ENCODE results near the gene FUS. TPM values are rescaled to one million over a fixed set of nuclear protein-coding genes. Genes with fewer than 3 reads are reported as not detected.

FUS gene
- total and polyA plus RNA-seq, 2 donors (not counting 3 experiments of a cell fraction or from before 2014, with no cell fraction given) = 307 to 569 TPM

GRCh38 chr16:31201582-31202413 is 21.9 kb downstream of the FUS start:
- H3K27ac ChIP-seq (ENCODE audit: insufficient read depth, low read depth, low read length) = no peak overlapping the region
- no peaks in the 10 kb centered on the region for H3K27me3 ChIP-seq (ENCODE audit: control insufficient read depth in 2 of 2, insufficient read depth in 2 of 2, low read length in 2 of 2)
- intact Hi-C loops (cut with micrococcal nuclease) (loop anchor here (2.0 to 5.0 kb wide), 4 partner anchors 181 to 667 kb away; partner anchors contain the start of genes ARMC5 and ZNF843), dilution Hi-C loops (cut with MboI; ENCODE audit: extremely low pct_ligation_motif_present, low sequenced_read_pairs) (no loop called here)
- ChIA-PET POLR2A (interaction anchor here (0.8 to 1.5 kb wide), 4 partner anchors 10 to 60 kb away, joined by 3 to 5 read pairs (median 4); partner anchors contain the start of genes FUS and PYDC1), CTCF (interaction anchor here (0.9 to 2.7 kb wide), 5 partner anchors 9 to 241 kb away, joined by 3 to 20 read pairs (median 6); partner anchors contain the start of genes TRIM72 and ZNF843)
- no peaks in the 10 kb centered on the region for H3K36me3 ChIP-seq (ENCODE audit: control insufficient read depth in 2 of 2, extremely low read depth in 1 of 2, insufficient read depth in 2 of 2, low read length in 2 of 2)
- H3K4me1 ChIP-seq (ENCODE audit: control insufficient read depth, extremely low read depth, insufficient read depth, low read length) = peaks cover 4% of the 10 kb centered on the region
- no peaks in the 10 kb centered on the region for H3K9me1 ChIP-seq (replicated peaks; ENCODE audit: control insufficient read depth, extremely low read depth, insufficient read depth, low read length)
- H3K79me2 ChIP-seq (ENCODE audit: control insufficient read depth, insufficient read depth, low read length) = no peaks in the 10 kb centered on the region
- peak overlapping the region; percentile 26 to 62 (median 36) for H3K4me3 ChIP-seq (replicated peaks in 1 of 3; ENCODE audit: insufficient read depth in 1 of 3, low read depth in 1 of 3, low read length in 3 of 3)
- no peaks in the 10 kb centered on the region for H4K20me1 ChIP-seq (replicated peaks; ENCODE audit: control insufficient read depth, extremely low read depth, insufficient read depth, low read length)
- H3K4me2 ChIP-seq (ENCODE audit: insufficient read depth, low read length) = peak overlapping the region; percentile 56
- DNase-seq (ENCODE audit: low read depth, low spot score) (no peak), FAIRE-seq (no peak)
- H3K9ac ChIP-seq (replicated peaks; ENCODE audit: extremely low read depth, insufficient read depth, low read length) = peak overlapping the region; percentile 19
- peak overlapping the region; percentile 84 for H2AFZ ChIP-seq (ENCODE audit: low read depth, low read length)
- TF ChIP-seq POLR2AphosphoS5 (IDR thresholded peaks at IDR 0.05; ENCODE audit: insufficient read depth, low read depth, low read length) (peak; percentile 23), POLR2A (IDR thresholded peaks at IDR 0.05; ENCODE audit: low read depth, low read length) (peak; percentile 57)
- TF ChIP-seq, protein P1, sequence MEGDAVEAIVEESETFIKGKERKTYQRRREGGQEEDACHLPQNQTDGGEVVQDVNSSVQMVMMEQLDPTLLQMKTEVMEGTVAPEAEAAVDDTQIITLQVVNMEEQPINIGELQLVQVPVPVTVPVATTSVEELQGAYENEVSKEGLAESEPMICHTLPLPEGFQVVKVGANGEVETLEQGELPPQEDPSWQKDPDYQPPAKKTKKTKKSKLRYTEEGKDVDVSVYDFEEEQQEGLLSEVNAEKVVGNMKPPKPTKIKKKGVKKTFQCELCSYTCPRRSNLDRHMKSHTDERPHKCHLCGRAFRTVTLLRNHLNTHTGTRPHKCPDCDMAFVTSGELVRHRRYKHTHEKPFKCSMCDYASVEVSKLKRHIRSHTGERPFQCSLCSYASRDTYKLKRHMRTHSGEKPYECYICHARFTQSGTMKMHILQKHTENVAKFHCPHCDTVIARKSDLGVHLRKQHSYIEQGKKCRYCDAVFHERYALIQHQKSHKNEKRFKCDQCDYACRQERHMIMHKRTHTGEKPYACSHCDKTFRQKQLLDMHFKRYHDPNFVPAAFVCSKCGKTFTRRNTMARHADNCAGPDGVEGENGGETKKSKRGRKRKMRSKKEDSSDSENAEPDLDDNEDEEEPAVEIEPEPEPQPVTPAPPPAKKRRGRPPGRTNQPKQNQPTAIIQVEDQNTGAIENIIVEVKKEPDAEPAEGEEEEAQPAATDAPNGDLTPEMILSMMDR (IDR thresholded peaks at IDR 0.05; ENCODE audit: extremely low read depth in 1 of 2, insufficient read depth in 1 of 2, low read depth in 1 of 2, low read length in 2 of 2) = no peak
- H3K9me3 ChIP-seq (replicated peaks; ENCODE audit: control insufficient read depth, insufficient read depth, low read length) = no peaks in the 10 kb centered on the region
- TSS peak; percentile 12 for BruUV-seq (replicated peaks)
